Neural progenitor cell (in vitro differentiated cells): ENCODE measurements around the gene SFXN2. TPM values are rescaled to one million over a fixed set of nuclear protein-coding genes. Genes with fewer than 3 reads are reported as not detected.

Experiments used
- DNase-seq: peaks from one replicate; pipeline ENCODE4 v3.0.0-alpha.2; 2016; ENCODE audit warnings: low spot score
- H2AFZ ChIP-seq: fragments of 200-600 bp; sonication (generic); replicated peaks from 2 replicates; pipeline ENCODE4 v1.6.1; 2016; ENCODE audit warnings: antibody characterized with exemption
- H3F3A ChIP-seq: fragments of 200-600 bp; sonication (generic); 2 replicates; pipeline ENCODE4 v1.6.1; 2016; ENCODE audit warnings: antibody characterized with exemption, low read depth
- H3K27ac ChIP-seq: fragments of 200-600 bp; sonication (generic); 2 replicates; pipeline ENCODE4 v1.5.1; 2016; ENCODE audit warnings: mild to moderate bottlenecking
- H3K27me3 ChIP-seq: fragments of 200-600 bp; sonication (generic); 2 replicates; pipeline ENCODE4 v1.6.1; 2016; ENCODE audit warnings: mild to moderate bottlenecking, moderate library complexity
- H3K36me3 ChIP-seq: fragments of 200-600 bp; sonication (generic); 2 replicates; pipeline ENCODE4 v1.5.1; 2016
- H3K4me1 ChIP-seq: fragments of 200-600 bp; sonication (generic); 2 replicates; pipeline ENCODE4 v1.6.1; 2016; ENCODE audit warnings: mixed run types
- H3K4me2 ChIP-seq: fragments of 200-600 bp; sonication (generic); 2 replicates; pipeline ENCODE4 v1.6.1; 2016
- H3K4me3 ChIP-seq: fragments of 200-600 bp; sonication (generic); 2 replicates; pipeline ENCODE4 v1.5.1; 2016
- H3K79me2 ChIP-seq: fragments of 200-600 bp; sonication (generic); 2 replicates; pipeline ENCODE4 v1.6.1; 2016; ENCODE audit warnings: low read depth
- H3K9ac ChIP-seq: fragments of 200-600 bp; sonication (generic); 2 replicates; pipeline ENCODE4 v1.6.1; 2016
- H3K9me3 ChIP-seq: fragments of 200-600 bp; sonication (generic); 2 replicates; pipeline ENCODE4 v1.5.1; 2016; ENCODE audit warnings: low read depth
- H4K20me1 ChIP-seq: fragments of 200-600 bp; sonication (generic); 2 replicates; pipeline ENCODE4 v1.6.1; 2016; ENCODE audit warnings: low read depth
- H3K27ac Mint-ChIP-seq: 3 replicates; pipeline ENCODE4 v1.8.0; 2021; ENCODE audit warnings: mixed read lengths
- H3K27me3 Mint-ChIP-seq: 2 replicates; pipeline ENCODE4 v1.8.0; 2022; ENCODE audit warnings: low read depth, mild to moderate bottlenecking, inconsistent platforms, moderate library complexity, mixed read lengths; ENCODE audit not compliant: insufficient read depth
- H3K36me3 Mint-ChIP-seq: 3 replicates; pipeline ENCODE4 v1.8.0; 2021; ENCODE audit warnings: mixed read lengths
- H3K4me1 Mint-ChIP-seq: 3 replicates; pipeline ENCODE4 v1.8.0; 2021; ENCODE audit warnings: mixed read lengths
- H3K4me3 Mint-ChIP-seq: 3 replicates; pipeline ENCODE4 v1.8.0; 2021; ENCODE audit warnings: mild to moderate bottlenecking, moderate library complexity, mixed read lengths
- H3K9me3 Mint-ChIP-seq: 3 replicates; pipeline ENCODE4 v1.8.0; 2020; ENCODE audit warnings: mixed read lengths
- EZH2 ChIP-seq: fragments of 200-600 bp; sonication (generic); IDR thresholded peaks from 2 replicates; pipeline ENCODE4 v1.6.1; 2017; ENCODE audit warnings: antibody characterized with exemption, mild to moderate bottlenecking, moderate library complexity
- EZH2phosphoT487 ChIP-seq: fragments of 200-600 bp; sonication (generic); IDR thresholded peaks from 2 replicates; pipeline ENCODE4 v1.6.1; 2017; ENCODE audit warnings: antibody characterized with exemption
- total RNA-seq: library from RNA; depleted of rRNA; stranded (reverse); fragments of >200 nt; gene quantifications from 2 replicates; pipeline ENCODE4 v1.2.3, GENCODE V29; 2015; ENCODE audit warnings: low replicate concordance
- TF ChIP-seq, protein P1 (sequence below): fragments of 200-600 bp; sonication (generic); IDR thresholded peaks from 2 replicates; pipeline ENCODE4 v1.5.1; 2017; ENCODE audit warnings: antibody characterized with exemption, mild to moderate bottlenecking

The SFXN2 gene
- total RNA-seq, 1 donor from 2014 or later = 6.4 TPM

DNA sequence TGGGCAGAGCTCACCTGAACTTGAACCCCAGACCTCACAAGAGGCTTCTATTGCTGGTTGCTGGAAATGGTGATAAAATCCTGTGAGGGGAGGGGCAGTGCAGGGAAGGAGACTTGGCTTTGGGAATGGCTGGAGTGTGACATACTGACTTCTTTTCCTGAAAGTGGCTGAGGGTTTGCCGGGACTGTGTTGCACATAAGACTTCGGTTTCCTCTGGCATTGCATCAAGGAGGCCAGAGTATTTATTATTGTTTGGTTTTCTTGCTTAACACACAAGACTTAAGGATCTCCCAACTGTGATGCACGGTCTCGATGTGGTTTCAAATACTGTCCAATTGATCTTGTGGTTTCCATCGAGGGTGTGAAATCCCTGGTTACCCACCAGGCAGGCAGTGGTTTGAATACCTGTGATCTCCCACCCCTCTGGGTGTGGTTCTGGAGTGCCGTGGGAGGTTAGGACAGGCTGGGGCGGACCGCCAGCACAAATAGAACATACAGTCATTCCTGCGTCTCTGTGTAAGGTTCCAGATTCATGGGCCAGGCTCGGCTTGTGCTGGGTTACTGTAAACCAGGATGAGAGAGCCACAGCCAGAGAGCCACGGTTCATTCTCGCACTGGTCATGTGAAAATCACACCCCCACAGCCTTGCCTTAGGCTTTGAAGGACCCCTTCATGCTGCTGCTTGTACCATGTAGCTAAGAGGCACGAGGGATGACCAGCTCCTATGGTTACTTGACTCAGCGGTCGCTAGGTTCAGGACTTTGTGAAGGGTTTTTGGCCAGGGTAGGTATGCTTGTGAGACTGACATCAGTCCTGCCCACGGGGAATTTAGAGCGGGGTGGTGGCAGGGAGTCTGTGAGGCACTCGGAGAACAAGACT lies 68.5 kb downstream of the SFXN2 start:
- no peaks in the 10 kb centered on the region for H3K9me3 ChIP-seq
- peaks cover 25% of the 10 kb centered on the region for H3K4me1 ChIP-seq
- H3K4me1 Mint-ChIP-seq = peaks cover 49% of the 10 kb centered on the region
- H3K9ac ChIP-seq = no peak overlapping the region
- no peak overlapping the region for H3K27ac ChIP-seq
- H3F3A ChIP-seq = peaks cover 8% of the 10 kb centered on the region
- H3K9me3 Mint-ChIP-seq = no peaks in the 10 kb centered on the region
- H3K79me2 ChIP-seq = no peaks in the 10 kb centered on the region
- no peak overlapping the region for H3K4me3 ChIP-seq
- H3K4me3 Mint-ChIP-seq = no peak overlapping the region
- peak overlapping the region; percentile 35 for H3K27ac Mint-ChIP-seq
- H3K36me3 ChIP-seq = no peaks in the 10 kb centered on the region
- H3K27me3 Mint-ChIP-seq = peaks cover 1% of the 10 kb centered on the region
- peaks cover 13% of the 10 kb centered on the region for H4K20me1 ChIP-seq
- no peaks in the 10 kb centered on the region for H3K36me3 Mint-ChIP-seq
- H3K27me3 ChIP-seq = no peaks in the 10 kb centered on the region
- H2AFZ ChIP-seq = no peak overlapping the region
- H3K4me2 ChIP-seq = no peak overlapping the region
- TF ChIP-seq EZH2phosphoT487 (no peak), EZH2 (no peak)
- TF ChIP-seq, protein P1, sequence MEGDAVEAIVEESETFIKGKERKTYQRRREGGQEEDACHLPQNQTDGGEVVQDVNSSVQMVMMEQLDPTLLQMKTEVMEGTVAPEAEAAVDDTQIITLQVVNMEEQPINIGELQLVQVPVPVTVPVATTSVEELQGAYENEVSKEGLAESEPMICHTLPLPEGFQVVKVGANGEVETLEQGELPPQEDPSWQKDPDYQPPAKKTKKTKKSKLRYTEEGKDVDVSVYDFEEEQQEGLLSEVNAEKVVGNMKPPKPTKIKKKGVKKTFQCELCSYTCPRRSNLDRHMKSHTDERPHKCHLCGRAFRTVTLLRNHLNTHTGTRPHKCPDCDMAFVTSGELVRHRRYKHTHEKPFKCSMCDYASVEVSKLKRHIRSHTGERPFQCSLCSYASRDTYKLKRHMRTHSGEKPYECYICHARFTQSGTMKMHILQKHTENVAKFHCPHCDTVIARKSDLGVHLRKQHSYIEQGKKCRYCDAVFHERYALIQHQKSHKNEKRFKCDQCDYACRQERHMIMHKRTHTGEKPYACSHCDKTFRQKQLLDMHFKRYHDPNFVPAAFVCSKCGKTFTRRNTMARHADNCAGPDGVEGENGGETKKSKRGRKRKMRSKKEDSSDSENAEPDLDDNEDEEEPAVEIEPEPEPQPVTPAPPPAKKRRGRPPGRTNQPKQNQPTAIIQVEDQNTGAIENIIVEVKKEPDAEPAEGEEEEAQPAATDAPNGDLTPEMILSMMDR = no peak
- DNase-seq = no peak

GRCh38 chr10:102783568-102783967 lies 69.1 kb downstream of the SFXN2 start:
- no peak overlapping the region for H3K4me3 Mint-ChIP-seq
- peaks cover 19% of the 10 kb centered on the region for H3K4me1 ChIP-seq
- no peaks in the 10 kb centered on the region for H3K36me3 ChIP-seq
- no peaks in the 10 kb centered on the region for H3K9me3 ChIP-seq
- H3K36me3 Mint-ChIP-seq = peaks cover 2% of the 10 kb centered on the region
- H3K4me3 ChIP-seq = no peak overlapping the region
- no peaks in the 10 kb centered on the region for H3K27me3 Mint-ChIP-seq
- peak overlapping the region; percentile 35 for H3K27ac Mint-ChIP-seq
- H3F3A ChIP-seq = peaks cover 1% of the 10 kb centered on the region
- no peak for TF ChIP-seq EZH2phosphoT487
- TF ChIP-seq, protein P1 = no peak
- no peak for TF ChIP-seq EZH2
- peaks cover 7% of the 10 kb centered on the region for H4K20me1 ChIP-seq
- DNase-seq = no peak
- H3K4me1 Mint-ChIP-seq = peaks cover 42% of the 10 kb centered on the region
- H3K4me2 ChIP-seq = no peak overlapping the region
- H3K27me3 ChIP-seq = no peaks in the 10 kb centered on the region
- H3K9me3 Mint-ChIP-seq = no peaks in the 10 kb centered on the region
- H3K27ac ChIP-seq = no peak overlapping the region
- no peak overlapping the region for H2AFZ ChIP-seq
- H3K9ac ChIP-seq = no peak overlapping the region
- H3K79me2 ChIP-seq = no peaks in the 10 kb centered on the region

- Mint-ChIP-seq H3K4me3 (no peak overlapping the region), H3K36me3 (peaks cover 6% of the 10 kb centered on the region), H3K27me3 (no peaks in the 10 kb centered on the region), H3K4me1 (peaks cover 23% of the 10 kb centered on the region), H3K9me3 (peaks cover 4% of the 10 kb centered on the region), H3K27ac (no peak overlapping the region)
- DNase-seq = no peak
- Histone ChIP-seq H4K20me1 (peaks cover 3% of the 10 kb centered on the region), H3K9ac (no peak overlapping the region), H3K4me3 (no peak overlapping the region), H3K27ac (no peak overlapping the region), H3K4me1 (peaks cover 8% of the 10 kb centered on the region), H3K79me2 (no peaks in the 10 kb centered on the region), H3K9me3 (no peaks in the 10 kb centered on the region), H3F3A (no peaks in the 10 kb centered on the region), H2AFZ (no peak overlapping the region), H3K36me3 (no peaks in the 10 kb centered on the region), H3K4me2 (no peak overlapping the region), H3K27me3 (no peaks in the 10 kb centered on the region)
- TF ChIP-seq EZH2 = no peak
- TF ChIP-seq, protein P1 = no peak
- TF ChIP-seq EZH2phosphoT487 = no peak
Measured at GRCh38 chr10:102785818-102786217, 71.4 kb downstream of the SFXN2 start.
